ENCODE results near the gene NEBL. TPM values are rescaled to one million over a fixed set of nuclear protein-coding genes. Genes with fewer than 3 reads are reported as not detected.

The NEBL gene
- total and polyA plus RNA-seq, 2 of the 4 experiments (the other 2 are of a cell fraction), result under 0.01 TPM

GRCh38 chr10:20912969-20913368 is 15.9 kb upstream of the NEBL start:
- no peak overlapping the region for H3K27ac ChIP-seq (ENCODE audit: insufficient read depth, low read length)
- TF ChIP-seq POLR2A (IDR thresholded peaks at IDR 0.05; ENCODE audit: low read depth, low read length), result no peak
- TF ChIP-seq MAFK (IDR thresholded peaks at IDR 0.05; ENCODE audit: low read depth, low read length), result no peak
- TF ChIP-seq ELK1 (IDR thresholded peaks at IDR 0.05; ENCODE audit: borderline replicate concordance, low read depth, low read length), result no peak
- no peak for TF ChIP-seq MXI1 (IDR thresholded peaks at IDR 0.05; ENCODE audit: borderline replicate concordance, low read depth, low read length)
- no peak for TF ChIP-seq FOS (IDR thresholded peaks at IDR 0.05; ENCODE audit: low read depth, low read length)
- no peak for TF ChIP-seq MAZ (IDR thresholded peaks at IDR 0.05; ENCODE audit: borderline replicate concordance, low read depth, low read length)
- TF ChIP-seq CHD1 (IDR thresholded peaks at IDR 0.05; ENCODE audit: low read depth, low read length), result no peak
- no peak for TF ChIP-seq CEBPB (IDR thresholded peaks at IDR 0.05; ENCODE audit: low read depth, low read length)
- TF ChIP-seq RAD21 (IDR thresholded peaks at IDR 0.05; ENCODE audit: low read length), result no peak
- TF ChIP-seq RFX5 (IDR thresholded peaks at IDR 0.05; ENCODE audit: low read depth, low read length), result no peak
- TF ChIP-seq USF2 (IDR thresholded peaks at IDR 0.05; ENCODE audit: low read depth, low read length), result no peak
- TF ChIP-seq CTCF (conservative IDR thresholded peaks at IDR 0.05; ENCODE audit: low read depth, low read length), result no peak
- TF ChIP-seq RCOR1 (IDR thresholded peaks at IDR 0.05; ENCODE audit: insufficient replicate concordance, low read length), result no peak
- no peak for TF ChIP-seq BHLHE40 (IDR thresholded peaks at IDR 0.05; ENCODE audit: low read depth, low read length)
- no peak for TF ChIP-seq SMC3 (IDR thresholded peaks at IDR 0.05; ENCODE audit: low read depth, low read length)

More at GRCh38 chr10:20912969-20913368, 15.9 kb upstream of the NEBL start:
- no peak overlapping the region for H3K9ac ChIP-seq (ENCODE audit: low read depth, low read length)
- no peak overlapping the region for H3K56ac ChIP-seq (ENCODE audit: extremely low read depth, insufficient read depth, low read length)
- no peak overlapping the region for H3K4me2 ChIP-seq (ENCODE audit: low read depth, low read length)
- H3K4me1 ChIP-seq (ENCODE audit: control insufficient read depth, insufficient read depth, low read length), result no peaks in the 10 kb centered on the region
- H2AK5ac ChIP-seq (ENCODE audit: low read depth, low read length), result no peak overlapping the region
- H3K79me1 ChIP-seq (ENCODE audit: low read depth in 1 of 2, low read length in 2 of 2), result no peaks in the 10 kb centered on the region
- no peak overlapping the region for H4K5ac ChIP-seq (ENCODE audit: low read depth, low read length)
- H2BK120ac ChIP-seq (ENCODE audit: low read depth, low read length), result no peak overlapping the region
- H3K9me3 ChIP-seq (ENCODE audit: control insufficient read depth, insufficient read depth, low read length), result no peaks in the 10 kb centered on the region; the same call in 1 of the 2 replicates
- ChIA-PET POLR2A (ENCODE audit: unreplicated experiment) (no interaction called here), CTCF (no interaction called here)
- WGBS, 2 experiments (ENCODE audit: extremely low coverage in 2 of 2, insufficient read length in 1 of 2), result no CpG with 5 or more reads among the region's 1 CpG
- no peak overlapping the region for H2BK5ac ChIP-seq (ENCODE audit: low read depth, low read length, poor library complexity, severe bottlenecking)
- H3K18ac ChIP-seq (ENCODE audit: low read depth, low read length), result no peak overlapping the region
- no peak overlapping the region for H2BK15ac ChIP-seq (ENCODE audit: low read depth, low read length)
- no peak overlapping the region for H3K23ac ChIP-seq (ENCODE audit: low read depth, low read length)
- no peaks in the 10 kb centered on the region for H3K36me3 ChIP-seq (ENCODE audit: control insufficient read depth, insufficient read depth, low read length)
- DNase-seq, result no peak
- H3K14ac ChIP-seq (replicated peaks; ENCODE audit: low read depth, low read length), result no peak overlapping the region
- no peak overlapping the region for H4K91ac ChIP-seq (ENCODE audit: insufficient read depth, low read depth, low read length)
- no peaks in the 10 kb centered on the region for H3K27me3 ChIP-seq (ENCODE audit: control insufficient read depth, insufficient read depth, low read length)
- H2AK9ac ChIP-seq (replicated peaks; ENCODE audit: low read depth, low read length, poor library complexity), result no peak overlapping the region
- ATAC-seq (ENCODE audit: low read depth), result no peak
- H2BK20ac ChIP-seq (ENCODE audit: low read depth, low read length), result no peak overlapping the region
- H3K4me3 ChIP-seq (ENCODE audit: insufficient read depth, low read depth, low read length), result no peak overlapping the region
- dilution Hi-C loops (cut with HindIII; ENCODE audit: low sequenced_read_pairs, unreplicated experiment), result no loop called here
- no peaks in the 10 kb centered on the region for H4K20me1 ChIP-seq (ENCODE audit: insufficient read depth, low read length)
- H4K8ac ChIP-seq (ENCODE audit: low read depth in 2 of 2, low read length in 2 of 2), result no peak overlapping the region
- in situ Hi-C loops (cut with MboI; ENCODE audit: low sequenced_read_pairs), result no loop called here
- no peak overlapping the region for H2AFZ ChIP-seq (replicated peaks; ENCODE audit: low read length, poor library complexity)
- no TSS peak for BruUV-seq (replicated peaks)
- H3K4ac ChIP-seq (ENCODE audit: low read depth, low read length), result no peak overlapping the region
- intact Hi-C loops (cut with micrococcal nuclease), result no loop called here
- no peaks in the 10 kb centered on the region for H3K9me1 ChIP-seq (ENCODE audit: insufficient read depth, low read length)

Data from IMR-90 (cell line).